Fibroblast of villous mesenchyme (primary cell): ENCODE measurements around the gene PDIA5. TPM values are rescaled to one million over a fixed set of nuclear protein-coding genes. Genes with fewer than 3 reads are reported as not detected.

Experiments
- DNase-seq: peaks from one replicate; pipeline ENCODE4 v3.0.0-alpha.2; 2010; ENCODE audit warnings: low read depth
- H3K4me3 ChIP-seq: 2 replicates; pipeline ENCODE4 v1.5.1; 2011; ENCODE audit warnings: low read depth, mild to moderate bottlenecking, low read length
- CTCF ChIP-seq: IDR thresholded peaks from 2 replicates; pipeline ENCODE4 v1.5.1; 2012; ENCODE audit warnings: low read depth, mild to moderate bottlenecking, low read length; ENCODE audit not compliant: insufficient read depth
- total RNA-seq: library from RNA; depleted of rRNA; stranded (reverse); fragments of >200 nt; gene quantifications from 2 replicates; pipeline ENCODE4 v1.2.3, GENCODE V29; 2012

The PDIA5 gene
- total RNA-seq, 1 donor = 43.6 TPM

- DNase-seq = no peak
- no peak overlapping the region for H3K4me3 ChIP-seq
- TF ChIP-seq CTCF = no peak
These were observed 89.6 kb downstream of the PDIA5 start for GRCh38 chr3:123156276-123156995.

GRCh38 chr3:123157209-123157597 lies 90.4 kb downstream of the PDIA5 start:
- TF ChIP-seq CTCF = no peak

GRCh38 chr3:123157598-123158287 lies 90.9 kb downstream of the PDIA5 start:
- TF ChIP-seq CTCF = no peak
- H3K4me3 ChIP-seq = no peak overlapping the region
- no peak for DNase-seq

More at GRCh38 chr3:123157209-123157597, 90.4 kb downstream of the PDIA5 start:
- H3K4me3 ChIP-seq = no peak overlapping the region
- DNase-seq = no peak

- TF ChIP-seq CTCF = no peak
- no peak overlapping the region for H3K4me3 ChIP-seq
- no peak for DNase-seq
These were observed 91.5 kb downstream of the PDIA5 start for GRCh38 chr3:123158330-123158729.

GRCh38 chr3:123158899-123159390 lies 92.1 kb downstream of the PDIA5 start:
- no peak for DNase-seq
- TF ChIP-seq CTCF = no peak
- H3K4me3 ChIP-seq = no peak overlapping the region

- no peak overlapping the region for H3K4me3 ChIP-seq
- peak; percentile 14 for DNase-seq
- no peak for TF ChIP-seq CTCF
These were observed 93.3 kb downstream of the PDIA5 start for GRCh38 chr3:123159926-123160635.
